ENCODE measurements around the gene DRC1.

DRC1 gene

GRCh38 chr2:26400723-26401122, 997 bp upstream of the DRC1 start:
- DNase-seq = no peak

- DNase-seq = no peak
Measured at GRCh38 chr2:26407526-26407925, 5.8 kb downstream of the DRC1 start.

GRCh38 chr2:26409785-26410184, 8.1 kb downstream of the DRC1 start:
- no peak for DNase-seq

- no peak for DNase-seq
Measured at GRCh38 chr2:26410764-26411243, 9.1 kb downstream of the DRC1 start.

GRCh38 chr2:26411419-26411818, 9.7 kb downstream of the DRC1 start:
- no peak for DNase-seq

GRCh38 chr2:26412091-26412673, 10.5 kb downstream of the DRC1 start:
- no peak for DNase-seq

GRCh38 chr2:26414311-26414710, 12.6 kb downstream of the DRC1 start:
- no peak for DNase-seq

- DNase-seq = no peak
Measured at GRCh38 chr2:26421961-26422360, 20.2 kb downstream of the DRC1 start.

GRCh38 chr2:26422947-26423629, 21.4 kb downstream of the DRC1 start:
- DNase-seq = no peak

GRCh38 chr2:26423750-26424149, 22.0 kb downstream of the DRC1 start:
- no peak for DNase-seq

- no peak for DNase-seq
Measured at GRCh38 chr2:26424221-26424620, 22.5 kb downstream of the DRC1 start.

GRCh38 chr2:26428846-26429245, 27.1 kb downstream of the DRC1 start:
- DNase-seq = no peak

GRCh38 chr2:26429779-26430578, 28.3 kb downstream of the DRC1 start:
- DNase-seq = no peak

GRCh38 chr2:26430826-26431225, 29.1 kb downstream of the DRC1 start:
- DNase-seq = no peak

GRCh38 chr2:26432363-26432762, 30.6 kb downstream of the DRC1 start:
- DNase-seq = no peak

- no peak for DNase-seq
Measured at GRCh38 chr2:26432859-26433258, 31.1 kb downstream of the DRC1 start.

GRCh38 chr2:26435106-26435505, 33.4 kb downstream of the DRC1 start:
- DNase-seq = no peak

- no peak for DNase-seq
Measured at GRCh38 chr2:26438526-26438925, 36.8 kb downstream of the DRC1 start.

GRCh38 chr2:26438926-26439325, 37.2 kb downstream of the DRC1 start:
- DNase-seq = no peak

- no peak for DNase-seq
Measured at GRCh38 chr2:26442301-26442700, 40.6 kb downstream of the DRC1 start.

- no peak for DNase-seq
Measured at GRCh38 chr2:26442707-26443106, 41.0 kb downstream of the DRC1 start.

- no peak for DNase-seq
Measured at GRCh38 chr2:26444236-26444635, 42.5 kb downstream of the DRC1 start.

- no peak for DNase-seq
Measured at GRCh38 chr2:26448651-26449050, 46.9 kb downstream of the DRC1 start.

All from 8988T (cell line).